ENCODE results near the gene RPUSD1. TPM values are rescaled to one million over a fixed set of nuclear protein-coding genes. Genes with fewer than 3 reads are reported as not detected.
A peak's percentile ranks its signal among the peaks of the same experiment; 100 is the strongest.
"Not testable (repeated sequence)": the region's sequence is repeated elsewhere in the genome, so short reads cannot be mapped to it uniquely, and the experiment has no call there.

The RPUSD1 gene
- total RNA-seq = 10 to 100 TPM in 4 of 5 donors, 1 to 10 TPM in 1; 9.0 to 43.7 (median 37.9) TPM
- polyA plus RNA-seq = 10 to 100 TPM; 16.4 to 22.9 (median 17.3) TPM
- long read RNA-seq, donor 1, partial matches to known transcripts = 0 of 6 reads
- long read RNA-seq, donor 1, other reads (novel, unspliced or antisense) = 0 of 6 reads
- long read RNA-seq, donor 2, partial matches to known transcripts = 0 of 1 reads
- long read RNA-seq, donor 2, other reads (novel, unspliced or antisense) = 0 of 1 reads
- long read RNA-seq, donor 3, partial matches to known transcripts = 0 of 1 reads
- long read RNA-seq, donor 3, other reads (novel, unspliced or antisense) = 0 of 1 reads
- long read RNA-seq, donor 4 = 0 reads
- long read RNA-seq, donor 5, partial matches to known transcripts = 0 of 2 reads
- long read RNA-seq, donor 5, other reads (novel, unspliced or antisense) = 0 of 2 reads
- long read RNA-seq, donor 6, transcript RPUSD1-201 (6 exons, 2,050 nt) = major isoform, 6 of 12 reads
- long read RNA-seq, donor 6, partial matches to known transcripts = 0 of 12 reads
- long read RNA-seq, donor 6, other reads (novel, unspliced or antisense) = 0 of 12 reads
- long read RNA-seq, donor 7, partial matches to known transcripts = 0 of 1 reads
- long read RNA-seq, donor 7, other reads (novel, unspliced or antisense) = 0 of 1 reads
- long read RNA-seq, donor 8 = 0 reads
- long read RNA-seq, donor 9, partial matches to known transcripts = 0 of 2 reads
- long read RNA-seq, donor 9, other reads (novel, unspliced or antisense) = 0 of 2 reads
- long read RNA-seq, donor 10 = 0 reads

- WGBS, 5 donors = 0 to 5% (median 1%) methylated on average over 4 to 45 of the region's 45 CpGs; no CpG with 5 or more reads in 1 of the 5 donors
- intact Hi-C loops (cut with DNase I; ENCODE audit: low total_unique reads) = no loop called here
Measured at GRCh38 chr16:787978-788398, at the start of gene RPUSD1. Gene RPUSD1, minus strand, starts transcription at chr16:788381. Its CDS starts 644 bp downstream, at chr16:787737.

GRCh38 chr16:836822-837221 is 48.6 kb upstream of the RPUSD1 start:
- 89 to 98% (median 92%) methylated on average over 3 of the region's 3 CpGs for WGBS, 5 donors
- Histone ChIP-seq H3K27me3 (peaks cover 4 to 52% (median 10%) of the 10 kb centered on the region in 3 donors), H3K9me3 (peaks cover 16 to 40% (median 33%) of the 10 kb centered on the region in 4 donors)
- DNase-seq; intact Hi-C loops (cut with DNase I; ENCODE audit: low total_unique reads); H3K4me1 ChIP-seq; H3K36me3 ChIP-seq; H3K4me3 ChIP-seq; H3K27ac ChIP-seq: not testable (repeated sequence)

More at GRCh38 chr16:787978-788398, at the start of gene RPUSD1:
- peaks cover 6 to 37% (median 28%) of the 10 kb centered on the region in 4 donors for H3K36me3 ChIP-seq
- peak within 1 kb of the TSS; percentile 68 to 88 (median 79) for H3K27ac ChIP-seq
- peaks cover 26 to 53% (median 43%) of the 10 kb centered on the region in 4 donors for H3K4me1 ChIP-seq
- peaks cover 0 to 4% (median 2%) of the 10 kb centered on the region in 3 donors for H3K27me3 ChIP-seq
- no peak for TF ChIP-seq POLR2A (IDR thresholded peaks at IDR 0.05)
- TF ChIP-seq POLR2AphosphoS5 (IDR thresholded peaks at IDR 0.05) = peak in 1 of 3 donors; percentile 23
- H3K9me3 ChIP-seq = no peaks in the 10 kb centered on the region
- DNase-seq = no peak
- peak within 1 kb of the TSS; percentile 92 to 99 (median 96) for H3K4me3 ChIP-seq

GRCh38 chr16:836221-836620 is 48.0 kb upstream of the RPUSD1 start:
- TF ChIP-seq POLR2A (IDR thresholded peaks at IDR 0.05) (no peak), EP300 (IDR thresholded peaks at IDR 0.05) (no peak), CTCF (IDR thresholded peaks at IDR 0.05) (no peak), POLR2AphosphoS5 (IDR thresholded peaks at IDR 0.05) (no peak)
- no peak overlapping the region for H3K27ac ChIP-seq
- DNase-seq = no peak
- no peak overlapping the region for H3K4me3 ChIP-seq
- peaks cover 4 to 52% (median 17%) of the 10 kb centered on the region in 3 donors for H3K27me3 ChIP-seq
- H3K36me3 ChIP-seq = no peaks in the 10 kb centered on the region
- H3K9me3 ChIP-seq = peaks cover 16 to 40% (median 33%) of the 10 kb centered on the region in 4 donors
- intact Hi-C loops (cut with DNase I; ENCODE audit: low total_unique reads) = no loop called here
- WGBS, 5 donors = 89 to 94% (median 91%) methylated on average over 4 of the region's 4 CpGs
- H3K4me1 ChIP-seq = no peaks in the 10 kb centered on the region

GRCh38 chr16:835373-835772 is 47.2 kb upstream of the RPUSD1 start:
- Histone ChIP-seq H3K27ac (no peak overlapping the region), H3K4me3 (no peak overlapping the region), H3K4me1 (no peaks in the 10 kb centered on the region), H3K36me3 (no peaks in the 10 kb centered on the region), H3K27me3 (peaks cover 0 to 52% (median 12%) of the 10 kb centered on the region in 3 donors), H3K9me3 (peaks cover 16 to 40% (median 33%) of the 10 kb centered on the region in 4 donors)
- DNase-seq = no peak
- TF ChIP-seq EP300 (IDR thresholded peaks at IDR 0.05) = no peak
- no peak for TF ChIP-seq POLR2A (IDR thresholded peaks at IDR 0.05)
- TF ChIP-seq CTCF (IDR thresholded peaks at IDR 0.05) = no peak
- no peak for TF ChIP-seq POLR2AphosphoS5 (IDR thresholded peaks at IDR 0.05)
- intact Hi-C loops (cut with DNase I; ENCODE audit: low total_unique reads) = no loop called here
- 86 to 96% (median 91%) methylated on average over 5 to 10 of the region's 10 CpGs for WGBS, 5 donors

- H3K4me1 ChIP-seq = no peaks in the 10 kb centered on the region
- no peak overlapping the region for H3K4me3 ChIP-seq
- 78 to 97% (median 86%) methylated on average over 7 to 14 of the region's 14 CpGs for WGBS, 5 donors
- H3K36me3 ChIP-seq = no peaks in the 10 kb centered on the region
- peaks cover 0 to 41% (median 9%) of the 10 kb centered on the region in 3 donors for H3K27me3 ChIP-seq
- H3K9me3 ChIP-seq = peaks cover 16 to 40% (median 33%) of the 10 kb centered on the region in 4 donors
- no peak for DNase-seq
- intact Hi-C loops (cut with DNase I; ENCODE audit: low total_unique reads) = no loop called here
- H3K27ac ChIP-seq = no peak overlapping the region
- TF ChIP-seq POLR2AphosphoS5 (IDR thresholded peaks at IDR 0.05) (no peak), CTCF (IDR thresholded peaks at IDR 0.05) (no peak), EP300 (IDR thresholded peaks at IDR 0.05) (no peak), POLR2A (IDR thresholded peaks at IDR 0.05) (no peak)
Measured at GRCh38 chr16:833411-833810, 45.2 kb upstream of the RPUSD1 start.

All from stomach (tissue), 19 donors.